Left ventricle myocardium superior (tissue), 1 donor: Measurements from ENCODE around the gene WDR4. TPM values are rescaled to one million over a fixed set of nuclear protein-coding genes. Genes with fewer than 3 reads are reported as not detected.
"Not testable (repeated sequence)": the region's sequence is repeated elsewhere in the genome, so short reads cannot be mapped to it uniquely, and the experiment has no call there.

Experiments used
- ATAC-seq: fragments of 200-7000 bp; cut with Tn5 transposase; one replicate; pipeline ENCODE4 v1.9.1; 2020; ENCODE audit warnings: mild to moderate bottlenecking, moderate library complexity
- DNase-seq: peaks from one replicate; pipeline ENCODE4 v3.0.0-alpha.2; 2020
- intact Hi-C: fragments of 100-400 bp; cut with micrococcal nuclease; formaldehyde crosslinking; loops from one replicate; pipeline ENCODE4 v1.11.0; 2022
- total RNA-seq: library from RNA; stranded (reverse); fragmentation: NEBNext Ultra II Directional; extraction: Animal tissue kit (Norgen Biotek cat#: 25700); gene quantifications from one replicate; pipeline ENCODE4 v1.2.1, GENCODE V29; 2021
- donor health status: DM: no; HTN: yes; CAD: no; lungs with severe emphysema.

Gene WDR4
- total RNA-seq, 1 donor from 2014 or later: 4.8 TPM

- intact Hi-C loops: no loop called here
- DNase-seq (peak; percentile 80), ATAC-seq (peak; percentile 98)
Observed at GRCh38 chr21:42844411-42845113, 34.8 kb downstream of the WDR4 start.

GRCh38 chr21:42843056-42843455 is 36.3 kb downstream of the WDR4 start:
- ATAC-seq: no peak
- DNase-seq: peak; percentile 10
- intact Hi-C loops: no loop called here

GRCh38 chr21:42841916-42842655 is 37.3 kb downstream of the WDR4 start:
- ATAC-seq, intact Hi-C loops: not testable (repeated sequence)
- DNase-seq: peak; percentile 15

- no peak for ATAC-seq
- intact Hi-C loops: no loop called here
- peak; percentile 18 for DNase-seq
Observed at GRCh38 chr21:42841156-42841915, 38.0 kb downstream of the WDR4 start.

- DNase-seq: peak; percentile 18
- intact Hi-C loops: no loop called here
- no peak for ATAC-seq
Observed at GRCh38 chr21:42840411-42841155, 38.8 kb downstream of the WDR4 start.

GRCh38 chr21:42839271-42840231 is 39.8 kb downstream of the WDR4 start:
- intact Hi-C loops: no loop called here
- DNase-seq: peak; percentile 16
- no peak for ATAC-seq

- DNase-seq, intact Hi-C loops, ATAC-seq: not testable (repeated sequence)
Observed at GRCh38 chr21:42838212-42838690, 41.1 kb downstream of the WDR4 start.

- intact Hi-C loops: no loop called here
- DNase-seq (peak; percentile 32), ATAC-seq (peak; percentile 7)
Observed at GRCh38 chr21:42837421-42838211, 41.7 kb downstream of the WDR4 start.

GRCh38 chr21:42836767-42837301 is 42.5 kb downstream of the WDR4 start:
- no peak for DNase-seq
- no peak for ATAC-seq
- intact Hi-C loops: no loop called here

- intact Hi-C loops: no loop called here
- ATAC-seq: no peak
- DNase-seq: no peak
Observed at GRCh38 chr21:42836402-42836666, 43.0 kb downstream of the WDR4 start.

- DNase-seq (no peak), ATAC-seq (no peak)
- intact Hi-C loops: no loop called here
Observed at GRCh38 chr21:42835611-42836401, 43.5 kb downstream of the WDR4 start.

- ATAC-seq (no peak), DNase-seq (no peak)
- intact Hi-C loops: no loop called here
Observed at GRCh38 chr21:42835211-42835610, 44.1 kb downstream of the WDR4 start.

- intact Hi-C loops: no loop called here
- ATAC-seq: no peak
- DNase-seq: peak; percentile 18
Observed at GRCh38 chr21:42834726-42835191, 44.6 kb downstream of the WDR4 start.

- DNase-seq (peak; percentile 9), ATAC-seq (no peak)
- intact Hi-C loops: no loop called here
Observed at GRCh38 chr21:42833859-42834725, 45.2 kb downstream of the WDR4 start.

- ATAC-seq (no peak), DNase-seq (peak; percentile 12)
- intact Hi-C loops: no loop called here
Observed at GRCh38 chr21:42833439-42833815, 45.9 kb downstream of the WDR4 start.

GRCh38 chr21:42832321-42832630 is 47.1 kb downstream of the WDR4 start:
- DNase-seq, ATAC-seq, intact Hi-C loops: not testable (repeated sequence)
